ENCODE results near the gene PIGN. TPM values are rescaled to one million over a fixed set of nuclear protein-coding genes. Genes with fewer than 3 reads are reported as not detected.

PIGN gene
- total RNA-seq, 4 donors from 2014 or later: 34.2 to 84.9 (median 40.7) TPM

GRCh38 chr18:62069556-62069955, 117.3 kb downstream of the PIGN start:
- intact Hi-C loops (cut with DNase I): no loop called here
- TF ChIP-seq CTCF (IDR thresholded peaks at IDR 0.05) (no peak), POLR2A (IDR thresholded peaks at IDR 0.05) (no peak)
- DNase-seq: no peak
- H3K27me3 ChIP-seq: no peaks in the 10 kb centered on the region
- WGBS, 2 donors: 96 to 97% methylated on average over 2 of the region's 2 CpGs
- no peaks in the 10 kb centered on the region for H3K4me1 ChIP-seq
- no peaks in the 10 kb centered on the region for H3K9me3 ChIP-seq
- H3K4me3 ChIP-seq (replicated peaks in 1 of 3): no peak overlapping the region
- H3K27ac ChIP-seq: no peak overlapping the region
- H3K36me3 ChIP-seq: no peaks in the 10 kb centered on the region

GRCh38 chr18:62066102-62066818, 120.6 kb downstream of the PIGN start:
- 95 to 96% methylated on average over 5 of the region's 5 CpGs for WGBS, 2 donors
- no peak for TF ChIP-seq CTCF (IDR thresholded peaks at IDR 0.05)
- no peak for TF ChIP-seq POLR2A (IDR thresholded peaks at IDR 0.05)

GRCh38 chr18:62064361-62064760, 122.5 kb downstream of the PIGN start:
- H3K9me3 ChIP-seq: no peaks in the 10 kb centered on the region
- no peaks in the 10 kb centered on the region for H3K4me1 ChIP-seq
- no peaks in the 10 kb centered on the region for H3K36me3 ChIP-seq
- intact Hi-C loops (cut with DNase I): no loop called here
- no peak overlapping the region for H3K4me3 ChIP-seq (replicated peaks in 1 of 3)
- no peak for TF ChIP-seq POLR2A (IDR thresholded peaks at IDR 0.05)
- no peak for DNase-seq
- 0% methylated on average over 1 of the region's 1 CpG for WGBS, 2 donors
- no peak overlapping the region for H3K27ac ChIP-seq
- no peaks in the 10 kb centered on the region for H3K27me3 ChIP-seq

More at GRCh38 chr18:62066102-62066818, 120.6 kb downstream of the PIGN start:
- Histone ChIP-seq H3K4me3 (replicated peaks in 1 of 3) (no peak overlapping the region), H3K4me1 (no peaks in the 10 kb centered on the region), H3K9me3 (no peaks in the 10 kb centered on the region), H3K27ac (no peak overlapping the region), H3K36me3 (no peaks in the 10 kb centered on the region), H3K27me3 (no peaks in the 10 kb centered on the region)
- no peak for DNase-seq
- intact Hi-C loops (cut with DNase I): no loop called here

- 95 to 98% methylated on average over 5 of the region's 5 CpGs for WGBS, 2 donors
- Histone ChIP-seq H3K9me3 (no peaks in the 10 kb centered on the region), H3K27me3 (no peaks in the 10 kb centered on the region), H3K4me3 (replicated peaks in 1 of 3) (no peak overlapping the region), H3K36me3 (no peaks in the 10 kb centered on the region), H3K27ac (no peak overlapping the region), H3K4me1 (no peaks in the 10 kb centered on the region)
- intact Hi-C loops (cut with DNase I): no loop called here
- DNase-seq: no peak
- TF ChIP-seq POLR2A (IDR thresholded peaks at IDR 0.05) (no peak), CTCF (IDR thresholded peaks at IDR 0.05) (no peak)
Measured at GRCh38 chr18:62061821-62062478, 124.9 kb downstream of the PIGN start.

- Histone ChIP-seq H3K36me3 (no peaks in the 10 kb centered on the region), H3K4me1 (no peaks in the 10 kb centered on the region), H3K27ac (no peak overlapping the region), H3K27me3 (no peaks in the 10 kb centered on the region), H3K9me3 (no peaks in the 10 kb centered on the region), H3K4me3 (replicated peaks in 1 of 3) (no peak overlapping the region)
- no peak for DNase-seq
- TF ChIP-seq CTCF (IDR thresholded peaks at IDR 0.05) (no peak), POLR2A (IDR thresholded peaks at IDR 0.05) (no peak)
- WGBS, 2 donors: 76 to 81% methylated on average over 2 of the region's 2 CpGs
- intact Hi-C loops (cut with DNase I): no loop called here
Measured at GRCh38 chr18:62060820-62061219, 126.0 kb downstream of the PIGN start.
